Right lobe of liver (tissue), 4 donors: ENCODE measurements around the gene MUSK.

Experiments used
- CTCF ChIP-seq, 4 donors: fragments of 200-600 bp in 3 of 4; fragments of 450-650 bp in 1 of 4; IDR thresholded peaks; one replicate each; pipeline versions ENCODE4 v1.5.1 to v1.8.0; 2016 to 2022; ENCODE audit warnings: antibody characterized with exemption in 4 of 4, mild to moderate bottlenecking in 2 of 4
- POLR2A ChIP-seq: fragments of 450-650 bp; IDR thresholded peaks from one replicate; pipeline ENCODE4 v1.6.1; 2017; ENCODE audit warnings: antibody characterized with exemption, mild to moderate bottlenecking
- donor health status: DM: no; HTN: no; CAD: no.
- donor health status: DM: no; HTN: no; CAD: no.
- donor health status: DM: no; HTN: yes; CAD: no.

GRCh38 chr9:110748251-110748893, 79.8 kb downstream of the MUSK start:
- TF ChIP-seq CTCF (IDR thresholded peaks at IDR 0.05) = no peak
- no peak for TF ChIP-seq POLR2A
